GM12892 (cell line): Measurements from ENCODE around the gene COL15A1.

Experiments
- DNase-seq: peaks from one replicate; pipeline ENCODE4 v3.0.0; 2011; ENCODE audit not compliant: insufficient read length
- FAIRE-seq: peaks from 2 replicates; lab custom pipeline; 2011; peaks lifted over from hg19 to GRCh38; lab: Jason Lieb, UNC
- POLR2A ChIP-seq: IDR thresholded peaks from 2 replicates; pipeline ENCODE4 v1.6.1; 2011; ENCODE audit warnings: low read depth, low read length, control low read depth
- POLR2AphosphoS5 ChIP-seq: IDR thresholded peaks from 2 replicates; pipeline ENCODE4 v1.6.1; 2011; ENCODE audit warnings: low read depth, low read length, control low read depth
- TAF1 ChIP-seq: IDR thresholded peaks from 2 replicates; pipeline ENCODE4 v1.6.1; 2011; ENCODE audit warnings: low read depth, mild to moderate bottlenecking, control low read depth, low read length, borderline replicate concordance

Gene COL15A1

DNA sequence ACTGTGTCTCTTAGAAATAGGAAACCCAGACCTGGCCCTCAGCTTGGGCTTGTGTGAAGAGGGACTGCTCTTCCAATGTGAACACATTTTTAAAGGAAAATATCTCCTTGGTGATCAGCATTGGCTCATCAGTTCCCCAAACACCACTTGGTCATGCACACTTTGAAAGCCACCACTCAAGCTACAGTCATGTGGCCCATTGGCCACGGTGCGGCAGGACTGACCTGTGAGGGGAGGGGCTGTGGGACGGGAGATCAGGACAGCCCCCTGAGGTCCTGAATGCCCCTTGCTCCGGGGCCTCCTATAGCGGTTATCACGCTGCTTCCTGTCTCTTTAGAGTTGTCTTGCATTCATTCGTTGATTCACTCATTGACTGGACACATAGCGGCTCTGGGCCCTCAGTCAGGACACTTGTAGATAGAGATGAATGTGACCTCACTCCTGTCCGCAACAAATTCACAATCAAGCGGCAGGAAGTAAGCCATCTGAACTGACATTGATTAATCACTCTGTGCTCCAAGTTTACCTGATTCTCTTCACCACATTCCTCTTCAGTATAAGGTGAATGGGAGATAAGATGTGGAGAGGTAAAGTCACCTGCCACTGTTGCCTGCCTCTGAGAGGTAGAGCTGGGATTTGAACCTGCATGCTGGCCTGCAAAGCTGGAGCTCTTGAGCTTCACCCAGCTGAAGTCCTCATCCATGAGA, 73.1 kb downstream of the COL15A1 start:
- FAIRE-seq (no peak), DNase-seq (no peak)
- TF ChIP-seq POLR2A: no peak
- no peak for TF ChIP-seq POLR2AphosphoS5
- TF ChIP-seq TAF1: no peak

DNA sequence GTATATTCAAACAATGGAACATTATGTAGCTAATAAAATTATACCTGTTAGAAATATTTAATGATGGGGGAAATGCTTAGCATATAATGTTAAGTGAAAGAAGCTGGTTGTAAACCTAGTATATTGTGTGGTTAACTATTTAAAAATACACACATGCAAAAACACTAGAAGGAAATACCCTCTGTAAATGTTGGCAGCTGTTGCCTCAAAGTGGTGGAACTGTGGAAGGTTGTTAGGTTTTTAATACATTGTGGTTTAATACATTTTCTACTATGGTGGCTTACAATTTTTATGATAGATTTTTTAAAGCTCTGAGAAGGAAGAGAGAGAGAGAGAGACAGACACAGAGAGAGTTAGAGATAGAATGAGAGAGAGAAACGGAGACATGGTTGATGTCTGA, 74.9 kb downstream of the COL15A1 start:
- FAIRE-seq (no peak), DNase-seq (no peak)
- TF ChIP-seq POLR2AphosphoS5: no peak
- no peak for TF ChIP-seq TAF1
- no peak for TF ChIP-seq POLR2A

DNA sequence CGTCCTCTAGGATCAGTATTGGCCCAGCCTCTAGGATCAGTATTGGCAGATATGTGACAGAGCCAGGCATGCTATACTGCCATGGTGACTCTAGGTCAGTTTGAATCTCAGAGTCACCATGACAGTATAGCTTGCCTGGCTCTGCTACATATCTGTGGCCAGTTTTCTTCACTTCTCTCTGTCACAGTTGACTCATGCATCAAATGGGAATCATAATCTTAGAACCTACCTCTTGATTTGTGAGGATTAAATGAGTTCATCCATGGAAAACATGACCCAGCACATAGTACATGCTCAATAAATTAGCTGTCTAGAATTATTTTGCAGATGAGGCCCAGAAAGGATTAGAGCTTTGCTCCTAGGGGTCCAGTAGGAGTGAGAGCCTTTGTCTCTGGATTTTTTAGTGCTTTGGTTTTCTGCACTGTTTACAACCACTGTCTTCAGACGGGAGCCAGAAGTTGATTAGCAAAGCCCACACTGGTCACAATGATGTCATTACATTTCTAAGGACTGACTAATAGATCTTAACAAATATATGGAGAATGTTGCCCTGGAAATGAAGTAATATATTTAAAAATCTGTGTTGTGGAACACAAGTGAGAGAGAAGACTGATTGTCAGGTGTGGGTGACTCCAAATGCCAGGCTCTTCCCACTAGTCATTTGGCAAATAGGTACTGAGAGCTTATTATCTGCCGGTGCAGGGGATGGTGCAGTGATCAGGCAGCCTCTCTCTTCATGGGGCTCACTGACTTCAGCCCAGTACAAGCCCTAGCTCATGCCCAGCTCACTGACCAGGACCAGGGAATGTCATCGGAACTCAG, 76.0 kb downstream of the COL15A1 start:
- FAIRE-seq (no peak), DNase-seq (no peak)
- TF ChIP-seq POLR2AphosphoS5 (no peak), POLR2A (no peak), TAF1 (no peak)

DNA sequence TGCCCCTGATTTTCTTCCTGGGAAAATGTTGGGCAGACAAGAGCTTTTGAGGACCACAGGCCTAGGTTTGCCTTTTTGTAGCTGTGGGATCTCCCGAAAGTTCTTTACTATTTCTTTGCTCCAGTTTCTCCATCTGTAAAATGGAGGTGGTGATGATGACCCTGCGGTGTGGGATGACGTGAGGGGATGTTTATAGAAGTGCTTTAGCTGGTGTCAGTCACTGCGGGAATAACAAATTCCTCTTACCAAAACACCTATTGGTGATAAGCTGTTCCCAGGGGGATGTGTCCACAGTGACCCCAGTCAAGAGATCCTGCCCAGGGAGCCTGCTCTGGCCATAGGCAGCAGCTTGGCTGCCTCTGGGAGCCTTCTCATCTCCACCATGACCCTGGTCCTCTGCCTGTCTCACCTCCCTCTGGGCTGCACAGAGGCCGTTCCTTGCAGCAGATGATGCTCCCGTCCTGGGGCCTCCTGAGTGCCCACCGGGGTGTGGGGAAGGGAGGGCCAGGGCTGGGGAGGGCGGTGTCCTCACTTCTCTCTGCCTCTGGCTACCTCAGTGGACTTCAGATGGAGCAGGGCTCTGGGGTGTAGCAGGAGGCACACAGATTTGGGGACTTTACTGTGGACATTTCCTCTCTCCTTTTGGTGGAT, 77.2 kb downstream of the COL15A1 start:
- TF ChIP-seq POLR2A (no peak), TAF1 (no peak), POLR2AphosphoS5 (no peak)
- no peak for DNase-seq
- FAIRE-seq: no peak

DNA sequence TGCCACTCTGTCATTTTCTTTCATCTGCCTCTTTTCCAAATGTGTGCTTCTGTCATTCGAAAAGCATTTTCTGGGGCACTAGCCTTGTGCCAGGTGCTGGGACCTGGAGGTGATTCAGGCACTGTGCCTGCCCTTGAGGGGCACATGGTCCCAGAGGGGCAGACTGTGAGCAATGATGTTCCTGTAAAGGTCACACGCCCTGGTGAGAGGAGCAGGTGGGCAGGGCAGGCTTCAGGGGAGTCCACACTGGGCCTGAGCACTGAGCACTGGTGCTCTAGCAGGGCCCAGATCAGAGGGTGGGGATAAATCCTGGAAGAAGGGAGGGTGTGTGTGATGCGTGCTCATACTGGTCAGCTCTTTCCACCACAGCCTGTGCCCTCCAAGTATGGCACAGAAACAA, 77.8 kb downstream of the COL15A1 start:
- no peak for DNase-seq
- FAIRE-seq: no peak
- no peak for TF ChIP-seq POLR2A
- no peak for TF ChIP-seq POLR2AphosphoS5
- TF ChIP-seq TAF1: no peak

DNA sequence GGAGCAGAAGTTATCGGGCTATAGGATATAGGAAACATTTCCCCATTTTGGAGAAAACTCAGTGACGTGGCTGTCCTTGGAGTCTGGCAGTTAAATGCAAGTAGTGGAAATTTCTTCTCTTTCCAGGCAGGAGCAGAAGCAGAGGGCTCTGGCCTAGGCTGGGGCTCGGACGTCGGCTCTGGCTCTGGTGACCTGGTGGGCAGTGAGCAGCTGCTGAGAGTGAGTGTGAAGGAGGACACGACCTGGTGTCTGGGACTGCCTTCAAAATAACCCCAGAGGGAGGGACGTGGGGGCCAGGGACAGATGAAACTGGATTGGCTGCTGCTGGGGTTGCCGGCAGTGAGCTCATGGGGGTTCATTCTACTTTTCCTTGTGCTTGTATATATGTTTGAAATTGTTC, 79.5 kb downstream of the COL15A1 start:
- DNase-seq (no peak), FAIRE-seq (no peak)
- TF ChIP-seq POLR2AphosphoS5: no peak
- no peak for TF ChIP-seq POLR2A
- no peak for TF ChIP-seq TAF1

DNA sequence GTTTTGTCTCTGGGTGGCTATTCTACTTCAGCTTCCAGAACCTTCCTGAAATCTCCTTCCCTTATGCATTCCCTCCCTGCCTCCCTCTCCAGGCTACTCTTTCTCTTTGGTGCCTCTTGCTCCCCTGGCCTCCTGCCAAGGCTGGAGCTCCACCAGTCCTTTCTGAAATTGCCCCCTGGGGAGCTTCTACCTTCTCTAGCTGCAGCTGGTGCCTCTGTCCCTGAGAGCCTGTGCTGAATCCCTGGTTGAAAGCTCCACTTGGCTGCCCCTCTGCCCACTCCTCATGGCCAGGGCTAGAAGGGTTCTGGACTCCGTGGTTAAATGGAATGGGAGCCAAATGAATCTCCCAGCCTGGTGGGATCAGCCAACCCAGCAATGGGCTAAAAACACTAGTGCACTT, 80.1 kb downstream of the COL15A1 start:
- TF ChIP-seq POLR2AphosphoS5 (no peak), POLR2A (no peak), TAF1 (no peak)
- no peak for DNase-seq
- FAIRE-seq: no peak

DNA sequence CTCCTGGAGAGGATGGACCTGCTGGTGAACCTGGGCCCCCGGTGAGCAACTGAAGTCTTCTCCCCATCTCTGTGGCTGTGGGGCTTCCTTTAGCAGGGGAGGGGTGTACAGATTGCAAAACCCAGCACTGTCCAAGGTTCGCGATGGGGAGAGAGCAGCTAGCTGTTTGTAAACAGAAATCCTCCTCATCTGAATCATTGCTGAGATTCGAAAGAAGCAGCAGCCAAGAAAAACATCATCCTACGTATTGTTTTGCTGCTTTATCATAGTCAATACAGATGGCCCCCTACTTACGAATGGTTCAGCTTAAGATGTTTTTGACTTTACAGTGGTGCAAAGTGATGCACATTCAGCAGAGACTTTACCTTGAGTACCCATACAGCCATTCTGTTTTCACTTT, 81.3 kb downstream of the COL15A1 start:
- FAIRE-seq: no peak
- no peak for DNase-seq
- TF ChIP-seq POLR2AphosphoS5 (no peak), POLR2A (no peak), TAF1 (no peak)

DNA sequence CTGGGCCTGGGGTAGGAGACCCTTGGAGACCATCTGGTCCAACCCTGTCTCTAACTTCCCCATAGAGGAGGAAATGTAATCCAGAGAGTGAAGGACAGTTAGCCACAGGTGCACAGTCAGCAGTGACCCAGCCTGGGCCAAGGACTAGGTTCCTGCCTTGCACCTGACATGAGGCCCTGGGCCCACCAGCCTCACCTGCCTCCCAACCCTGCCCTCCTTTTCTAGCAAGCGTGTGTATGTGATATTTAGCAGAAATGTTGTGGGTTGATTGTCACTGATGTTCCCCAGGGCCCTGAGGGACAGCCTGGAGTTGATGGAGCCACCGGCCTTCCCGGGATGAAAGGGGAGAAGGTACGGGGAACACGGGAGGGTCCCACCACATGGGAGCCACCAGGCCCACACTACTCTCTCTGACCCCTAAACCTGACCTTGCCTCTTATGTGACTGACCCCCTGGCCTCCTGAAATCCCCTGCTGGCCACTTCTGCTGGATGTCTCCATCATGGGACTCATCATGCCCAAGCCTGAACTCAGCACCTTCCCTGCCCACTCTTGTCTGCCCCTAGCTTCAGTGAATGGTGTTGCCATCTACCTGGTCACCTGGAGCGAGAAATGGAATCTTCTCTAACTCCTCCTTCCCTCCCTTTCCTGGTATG, 82.0 kb downstream of the COL15A1 start:
- no peak for TF ChIP-seq TAF1
- no peak for TF ChIP-seq POLR2AphosphoS5
- no peak for TF ChIP-seq POLR2A
- no peak for DNase-seq
- FAIRE-seq: no peak

DNA sequence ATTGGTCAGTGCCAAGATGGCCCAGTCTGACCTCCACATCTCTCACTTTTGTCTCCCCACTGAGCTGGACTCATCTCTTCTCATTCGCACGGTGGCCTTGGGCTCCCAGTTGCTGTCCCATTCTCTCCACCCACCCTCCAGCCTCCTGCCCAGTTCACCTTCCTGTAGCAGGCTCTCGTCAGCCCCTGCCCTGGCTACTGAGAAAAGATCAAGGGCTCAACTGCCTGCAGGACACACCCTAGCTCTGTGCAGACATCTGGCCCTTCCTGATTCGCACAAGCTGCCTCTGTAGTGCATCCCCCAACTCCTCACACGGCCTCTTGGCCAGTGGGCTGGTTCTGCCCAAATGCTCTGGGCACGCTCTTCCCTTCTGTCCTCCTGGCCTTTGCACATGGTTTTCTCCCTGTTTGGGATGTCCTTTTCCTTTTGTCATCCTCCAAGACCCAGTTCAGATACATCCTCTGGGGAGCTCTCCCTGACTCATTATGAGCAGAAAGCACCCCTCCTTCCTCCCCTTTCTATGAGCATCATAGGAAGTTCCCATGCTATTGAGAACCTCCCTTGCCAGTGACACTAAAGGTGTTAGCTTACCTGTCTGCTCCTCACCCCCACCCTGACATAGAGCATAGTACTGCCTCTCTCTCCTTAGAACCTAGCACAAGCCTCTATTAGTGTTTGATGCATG, 82.7 kb downstream of the COL15A1 start:
- TF ChIP-seq POLR2A: no peak
- no peak for TF ChIP-seq TAF1
- no peak for TF ChIP-seq POLR2AphosphoS5
- FAIRE-seq: no peak
- no peak for DNase-seq

DNA sequence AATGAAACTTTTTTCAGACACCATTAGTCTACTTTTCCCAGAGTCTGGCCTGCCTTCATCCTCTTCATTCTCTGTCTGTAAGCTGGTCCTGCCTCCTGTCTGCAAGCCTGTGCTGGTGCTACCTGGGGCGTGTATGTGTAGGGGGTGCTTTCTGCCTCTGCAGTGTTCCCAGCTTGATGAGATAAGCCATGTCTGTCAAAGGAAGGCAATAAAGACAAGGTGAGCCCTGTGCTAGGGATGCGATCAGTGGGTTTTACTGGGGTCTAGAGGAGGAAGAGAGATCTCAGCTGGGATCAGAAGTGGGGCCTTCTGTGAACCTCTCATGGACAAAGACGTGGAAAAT, 83.2 kb downstream of the COL15A1 start:
- TF ChIP-seq POLR2A: no peak
- TF ChIP-seq POLR2AphosphoS5: no peak
- TF ChIP-seq TAF1: no peak
- DNase-seq (no peak), FAIRE-seq (no peak)
